Subcutaneous abdominal adipose tissue (tissue), 5 donors: ENCODE measurements around the gene CCDC148.
"Not testable (repeated sequence)": the region's sequence is repeated elsewhere in the genome, so short reads cannot be mapped to it uniquely, and the experiment has no call there.

Experiments used
- H3K27ac ChIP-seq: one replicate; pipeline ENCODE4 v1.7.0; 2013; ENCODE audit warnings: low read depth, mild to moderate bottlenecking, inconsistent platforms, low read length, moderate library complexity
- H3K27me3 ChIP-seq, 5 donors: one replicate each; pipeline ENCODE4 v1.7.0; 2013; ENCODE audit warnings: low read length in 5 of 5, inconsistent platforms in 1 of 5; ENCODE audit not compliant: control insufficient read depth in 5 of 5, insufficient read depth in 4 of 5
- H3K36me3 ChIP-seq, 5 donors: one replicate each; pipeline ENCODE4 v1.7.0; 2013; ENCODE audit warnings: low read length in 5 of 5; ENCODE audit not compliant: control insufficient read depth in 5 of 5, insufficient read depth in 5 of 5
- H3K4me1 ChIP-seq, 5 donors: one replicate each; pipeline ENCODE4 v1.7.0; 2013; ENCODE audit warnings: low read length in 5 of 5, mild to moderate bottlenecking in 3 of 5, moderate library complexity in 1 of 5; ENCODE audit not compliant: control insufficient read depth in 5 of 5, insufficient read depth in 5 of 5
- H3K4me3 ChIP-seq, 5 donors: one replicate each; pipeline ENCODE4 v1.7.0; 2013; ENCODE audit warnings: low read length in 5 of 5, low read depth in 1 of 5
- H3K9ac ChIP-seq, 5 donors: one replicate each; pipeline ENCODE4 v1.7.0; 2013; ENCODE audit warnings: low read length in 5 of 5, mild to moderate bottlenecking in 4 of 5, moderate library complexity in 3 of 5
- H3K9me3 ChIP-seq, 5 donors: one replicate each; pipeline ENCODE4 v1.7.0; 2013; ENCODE audit warnings: low read length in 5 of 5; ENCODE audit not compliant: control insufficient read depth in 5 of 5
- donor health status: healthy.
- donor health status: healthy.
- donor health status: healthy.
- donor health status: healthy.
- donor health status: healthy.

CCDC148 gene

DNA sequence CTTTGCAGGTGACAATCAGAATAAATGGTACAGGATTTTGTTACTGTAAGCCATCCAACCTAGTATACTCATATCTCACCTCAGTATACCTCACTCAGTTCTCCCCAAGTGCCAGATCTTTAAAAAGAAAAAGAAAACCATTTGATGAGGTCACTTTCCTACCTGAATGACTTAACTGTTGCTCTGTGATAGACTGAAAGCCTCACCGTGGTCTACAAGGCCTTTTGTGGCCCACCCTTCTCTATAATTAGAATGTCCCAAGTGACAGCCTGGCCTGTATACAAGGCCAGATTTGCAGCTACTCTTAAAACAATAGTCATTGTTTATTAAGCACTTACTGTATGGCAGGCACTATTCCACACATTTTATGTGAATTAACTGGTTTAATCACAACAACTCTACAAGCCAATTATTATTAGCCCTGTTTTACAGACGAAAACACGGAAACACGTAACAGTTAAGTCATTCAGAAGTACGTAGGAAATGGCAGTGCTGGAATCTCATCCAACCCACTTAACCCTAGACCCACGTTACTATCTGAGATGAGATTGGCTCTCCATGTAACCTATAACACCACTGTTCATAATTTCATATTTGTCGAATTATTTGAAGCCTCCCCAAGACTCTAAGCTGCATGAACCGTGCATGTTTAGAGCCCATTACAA is 28.5 kb upstream of the CCDC148 start:
- Histone ChIP-seq H3K9me3 (no peaks in the 10 kb centered on the region), H3K27me3 (no peaks in the 10 kb centered on the region), H3K36me3 (no peaks in the 10 kb centered on the region), H3K27ac (peak overlapping the region; percentile 8), H3K9ac (peak overlapping the region in 1 of 5 donors; percentile 7), H3K4me3 (no peak overlapping the region), H3K4me1 (peaks cover 0 to 41% (median 11%) of the 10 kb centered on the region in 5 donors)

- Histone ChIP-seq H3K4me1 (peaks cover 0 to 38% (median 10%) of the 10 kb centered on the region in 5 donors), H3K4me3 (no peak overlapping the region), H3K36me3 (no peaks in the 10 kb centered on the region), H3K9ac (no peak overlapping the region), H3K27ac (no peak overlapping the region), H3K27me3 (no peaks in the 10 kb centered on the region), H3K9me3 (no peaks in the 10 kb centered on the region)
These were observed 26.0 kb upstream of the CCDC148 start for GRCh38 chr2:158482594-158482993.

DNA sequence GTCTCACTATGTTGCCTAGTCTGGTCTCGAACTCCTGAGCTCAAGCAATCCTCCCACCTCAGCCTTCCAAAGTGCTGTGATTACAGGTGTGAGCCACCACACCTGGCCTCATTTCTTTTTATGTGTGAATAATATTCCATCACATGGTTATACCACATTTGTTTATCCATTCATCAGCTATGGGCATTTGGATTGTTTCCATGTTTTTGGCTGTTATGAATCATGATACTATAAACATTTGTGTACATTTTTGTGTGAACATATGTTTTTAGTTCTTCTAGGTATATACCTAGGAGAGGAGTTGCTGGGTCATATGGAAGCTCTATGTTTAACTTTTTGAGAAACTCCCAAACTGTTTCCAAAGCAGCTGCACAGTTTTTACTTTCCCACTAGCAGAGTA is 24.6 kb upstream of the CCDC148 start:
- H3K4me1 ChIP-seq: peaks cover 0 to 38% (median 7%) of the 10 kb centered on the region in 5 donors
- no peaks in the 10 kb centered on the region for H3K9me3 ChIP-seq
- no peaks in the 10 kb centered on the region for H3K27me3 ChIP-seq

GRCh38 chr2:158478816-158479215 is 22.3 kb upstream of the CCDC148 start:
- Histone ChIP-seq H3K9ac (no peak overlapping the region), H3K4me1 (peaks cover 0 to 35% (median 7%) of the 10 kb centered on the region in 5 donors), H3K4me3 (no peak overlapping the region), H3K27ac (peak overlapping the region; percentile 71), H3K27me3 (no peaks in the 10 kb centered on the region), H3K9me3 (no peaks in the 10 kb centered on the region), H3K36me3 (no peaks in the 10 kb centered on the region)

More for the DNA sequence above, 24.6 kb upstream of the CCDC148 start:
- H3K36me3 ChIP-seq: no peaks in the 10 kb centered on the region
- no peak overlapping the region for H3K27ac ChIP-seq
- no peak overlapping the region for H3K9ac ChIP-seq
- H3K4me3 ChIP-seq: no peak overlapping the region

DNA sequence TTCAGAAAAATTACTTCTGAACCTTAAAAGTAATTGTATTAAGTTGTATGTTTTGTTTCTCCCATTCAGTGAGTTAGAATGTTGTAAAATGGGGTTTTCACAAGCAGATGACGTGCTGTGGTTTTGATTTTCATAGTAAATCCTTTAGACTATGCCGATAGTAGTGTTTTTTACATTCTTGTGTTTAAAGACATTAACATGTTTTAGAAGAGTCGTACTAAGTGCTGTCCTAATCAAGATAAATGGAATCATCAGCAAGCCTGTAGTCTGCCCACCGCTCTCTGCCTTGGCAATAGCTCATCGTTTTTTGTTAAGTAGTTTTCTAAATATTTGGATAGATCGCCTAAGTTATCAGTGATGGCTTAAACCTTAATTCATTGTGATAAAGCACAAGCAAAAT is 21.7 kb upstream of the CCDC148 start:
- H3K9ac ChIP-seq: no peak overlapping the region
- H3K4me1 ChIP-seq: peaks cover 0 to 35% (median 7%) of the 10 kb centered on the region in 5 donors
- H3K4me3 ChIP-seq: no peak overlapping the region
- no peaks in the 10 kb centered on the region for H3K27me3 ChIP-seq
- no peaks in the 10 kb centered on the region for H3K36me3 ChIP-seq
- peak overlapping the region; percentile 71 for H3K27ac ChIP-seq
- H3K9me3 ChIP-seq: peaks cover 0 to under 1% (median 0%) of the 10 kb centered on the region in 5 donors

DNA sequence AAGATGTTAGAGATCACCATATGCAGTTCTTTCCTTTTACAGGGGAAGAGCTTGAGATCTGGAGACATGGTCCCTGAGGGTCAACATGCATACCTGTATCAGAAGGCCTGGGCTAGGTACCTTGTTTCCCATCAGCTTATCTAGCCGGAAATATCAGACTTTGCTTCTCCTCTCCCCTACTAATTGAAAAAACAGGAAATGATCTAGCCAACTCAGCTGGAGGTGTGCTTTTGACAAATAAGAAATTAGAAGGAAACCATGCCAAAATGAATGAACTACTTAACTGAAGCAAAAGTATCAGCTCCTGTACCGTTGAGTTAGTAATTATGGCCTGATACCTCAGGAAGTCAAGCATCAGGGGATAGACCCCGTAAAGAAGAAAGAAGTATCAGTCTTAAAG is 20.6 kb upstream of the CCDC148 start:
- peaks cover 0 to 35% (median 7%) of the 10 kb centered on the region in 5 donors for H3K4me1 ChIP-seq
- H3K36me3 ChIP-seq: no peaks in the 10 kb centered on the region
- no peak overlapping the region for H3K4me3 ChIP-seq
- H3K27me3 ChIP-seq: no peaks in the 10 kb centered on the region
- peaks cover 0 to 4% (median 0%) of the 10 kb centered on the region in 5 donors for H3K9me3 ChIP-seq
- peak overlapping the region; percentile 71 for H3K27ac ChIP-seq
- no peak overlapping the region for H3K9ac ChIP-seq

DNA sequence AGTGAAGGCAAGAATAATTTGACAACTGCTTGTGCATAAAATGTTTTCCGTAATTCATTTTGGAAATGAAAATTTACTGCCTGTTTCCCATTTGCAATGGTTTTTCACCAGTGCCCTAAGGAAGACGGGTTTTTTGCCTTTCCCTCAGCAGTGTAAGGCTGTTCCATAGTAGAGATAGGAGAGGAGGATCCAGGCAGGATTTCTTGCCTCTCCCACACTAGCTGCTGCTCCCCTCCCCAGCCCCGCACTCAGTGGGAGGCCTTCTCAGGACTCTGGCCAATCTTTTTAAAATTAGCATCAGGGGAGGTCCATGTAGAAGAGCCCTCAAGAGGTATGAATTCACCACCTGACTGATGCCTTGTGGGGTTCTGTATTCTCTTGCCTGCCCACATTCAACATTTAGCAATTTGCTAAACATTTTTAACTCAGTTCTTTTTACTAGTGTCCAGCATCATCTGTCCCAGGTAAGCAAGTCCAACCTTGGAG is 18.0 kb upstream of the CCDC148 start:
- H3K27me3 ChIP-seq, H3K9ac ChIP-seq, H3K36me3 ChIP-seq, H3K27ac ChIP-seq, H3K4me3 ChIP-seq, H3K9me3 ChIP-seq: not testable (repeated sequence)
- peaks cover 0 to 37% (median 7%) of the 10 kb centered on the region in 5 donors for H3K4me1 ChIP-seq

- H3K9ac ChIP-seq: no peak overlapping the region
- H3K9me3 ChIP-seq: peaks cover 0 to 4% (median 0%) of the 10 kb centered on the region in 5 donors
- no peaks in the 10 kb centered on the region for H3K27me3 ChIP-seq
- no peak overlapping the region for H3K27ac ChIP-seq
- peaks cover 0 to 34% (median 7%) of the 10 kb centered on the region in 5 donors for H3K4me1 ChIP-seq
- no peaks in the 10 kb centered on the region for H3K36me3 ChIP-seq
- no peak overlapping the region for H3K4me3 ChIP-seq
These were observed 17.3 kb upstream of the CCDC148 start for GRCh38 chr2:158473719-158474392.

DNA sequence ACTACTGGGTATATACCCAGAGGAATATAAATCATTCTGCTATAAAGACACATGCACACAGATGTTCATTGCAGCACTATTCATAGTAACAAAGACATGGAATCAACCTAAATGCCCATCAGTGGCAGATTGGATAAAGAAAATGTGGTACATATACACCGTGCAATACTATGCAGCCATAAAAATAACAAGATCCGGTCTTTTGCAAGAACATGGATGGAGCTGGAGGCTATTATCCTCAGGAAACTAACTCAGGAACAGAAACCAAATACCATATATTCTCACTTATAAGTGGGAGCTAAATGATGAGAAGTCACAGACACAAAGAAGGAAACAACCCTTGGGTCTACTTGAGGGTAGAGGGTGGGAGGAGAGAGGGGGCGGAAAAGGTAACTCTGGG is 16.7 kb upstream of the CCDC148 start:
- peaks cover 0 to 29% (median 6%) of the 10 kb centered on the region in 5 donors for H3K4me1 ChIP-seq
- not testable (repeated sequence) for H3K36me3 ChIP-seq, H3K9me3 ChIP-seq, H3K27ac ChIP-seq, H3K4me3 ChIP-seq, H3K9ac ChIP-seq, H3K27me3 ChIP-seq

GRCh38 chr2:158472829-158473228 is 16.3 kb upstream of the CCDC148 start:
- peaks cover 0 to 24% (median 2%) of the 10 kb centered on the region in 5 donors for H3K4me1 ChIP-seq
- not testable (repeated sequence) for H3K9me3 ChIP-seq, H3K27me3 ChIP-seq, H3K4me3 ChIP-seq, H3K9ac ChIP-seq, H3K36me3 ChIP-seq, H3K27ac ChIP-seq
